ENCODE data around the gene MACROD2. TPM values are rescaled to one million over a fixed set of nuclear protein-coding genes. Genes with fewer than 3 reads are reported as not detected.

Gene MACROD2
- total RNA-seq, 1 experiment from 2014 or later = 1.3 TPM

DNA sequence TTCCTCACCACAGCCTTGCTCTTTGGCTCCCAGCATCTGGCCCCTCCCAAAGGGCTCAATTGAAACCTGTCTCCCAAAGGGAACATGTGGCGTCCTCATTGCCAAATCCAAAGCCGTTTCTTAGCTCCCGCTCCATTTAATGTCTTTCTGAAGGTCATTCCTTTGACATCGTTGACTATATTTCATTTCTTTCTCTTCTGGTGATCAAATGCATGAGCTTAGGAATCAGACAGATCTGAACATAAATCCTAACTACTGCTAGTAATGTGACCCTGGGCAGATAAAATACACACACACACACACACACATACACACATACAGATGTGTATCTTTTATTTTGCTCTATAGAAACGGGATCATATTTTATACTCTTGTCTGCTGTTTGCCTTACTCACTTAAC lies 1306.8 kb downstream of the MACROD2 start:
- in situ Hi-C loops (cut with HindIII; ENCODE audit: low pct_unique_long_range_greater_than_20kb, low sequenced_read_pairs) = no loop called here
- DNase-seq (ENCODE audit: low read depth, low spot score) = no peak

DNA sequence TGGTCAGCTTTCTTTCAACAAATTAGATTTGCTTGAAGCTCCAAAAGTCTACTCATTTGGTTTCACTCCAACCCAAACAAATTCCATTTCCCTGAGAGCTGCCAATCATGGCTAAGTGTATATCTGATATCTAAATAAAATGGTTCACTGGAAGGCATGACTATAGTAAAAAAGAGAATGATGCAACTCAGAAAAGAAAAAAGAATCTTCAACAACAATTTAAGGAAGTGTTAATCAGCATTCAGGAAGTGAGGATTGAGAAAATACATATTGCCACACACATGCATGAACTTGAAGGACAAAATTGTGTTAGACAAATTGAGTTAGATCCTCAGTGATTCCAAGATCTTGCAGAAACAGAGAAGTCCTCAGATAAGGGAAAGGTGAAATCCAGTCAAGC lies 1315.0 kb downstream of the MACROD2 start:
- in situ Hi-C loops (cut with HindIII; ENCODE audit: low pct_unique_long_range_greater_than_20kb, low sequenced_read_pairs) = no loop called here
- no peak for DNase-seq (ENCODE audit: low read depth, low spot score)

DNA sequence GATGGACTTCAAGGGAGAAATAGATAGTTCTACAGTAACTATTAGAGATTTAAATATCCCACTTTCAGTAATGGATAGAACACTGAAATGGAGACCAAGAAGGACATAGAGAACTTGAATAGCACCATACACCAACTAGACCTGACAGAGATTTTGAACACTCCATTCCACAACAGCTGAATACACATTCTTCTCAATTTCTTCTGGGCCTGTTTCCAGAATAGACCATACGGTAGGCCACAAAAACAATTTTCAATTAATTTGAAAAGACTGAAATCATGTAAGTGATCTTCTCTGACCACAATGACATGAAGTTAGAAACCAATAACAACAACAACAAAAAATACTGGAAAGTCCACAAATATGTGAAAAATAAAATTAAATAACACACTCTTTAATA lies 1321.2 kb downstream of the MACROD2 start:
- in situ Hi-C loops (cut with HindIII; ENCODE audit: low pct_unique_long_range_greater_than_20kb, low sequenced_read_pairs) = no loop called here
- no peak for DNase-seq (ENCODE audit: low read depth, low spot score)

DNA sequence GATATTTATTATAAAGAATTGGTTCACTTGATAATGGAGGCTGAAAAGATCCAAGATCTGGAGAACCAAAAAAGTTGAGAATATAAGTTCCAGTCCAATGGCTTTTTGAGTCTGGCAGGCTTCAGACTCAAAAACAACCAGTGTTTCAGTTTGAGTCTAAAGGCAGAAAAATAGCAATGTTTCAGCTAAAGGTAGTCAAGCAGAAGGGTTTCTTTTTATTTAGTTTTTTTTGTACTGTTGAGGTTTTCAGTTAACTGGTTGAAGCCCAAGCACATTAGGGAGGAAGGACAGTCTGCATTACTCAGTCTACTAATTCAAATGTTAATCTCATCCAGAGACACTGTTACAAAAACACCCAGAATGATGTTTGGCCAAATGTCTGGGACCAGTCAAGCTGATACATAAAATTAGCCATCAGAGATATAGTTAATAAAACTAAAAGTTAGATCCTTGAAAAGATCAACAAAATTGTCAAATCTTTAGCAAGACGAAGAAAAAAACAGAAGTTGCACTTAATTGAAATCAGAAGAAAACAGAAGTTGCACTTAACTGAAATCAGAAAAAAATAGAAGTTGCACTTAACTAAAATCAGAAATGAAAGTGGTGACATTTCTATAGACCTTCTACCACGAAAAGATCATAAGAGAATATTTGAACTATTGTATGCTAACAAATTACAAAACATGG lies 1322.4 kb downstream of the MACROD2 start:
- in situ Hi-C loops (cut with HindIII; ENCODE audit: low pct_unique_long_range_greater_than_20kb, low sequenced_read_pairs) = no loop called here
- no peak for DNase-seq (ENCODE audit: low read depth, low spot score)

DNA sequence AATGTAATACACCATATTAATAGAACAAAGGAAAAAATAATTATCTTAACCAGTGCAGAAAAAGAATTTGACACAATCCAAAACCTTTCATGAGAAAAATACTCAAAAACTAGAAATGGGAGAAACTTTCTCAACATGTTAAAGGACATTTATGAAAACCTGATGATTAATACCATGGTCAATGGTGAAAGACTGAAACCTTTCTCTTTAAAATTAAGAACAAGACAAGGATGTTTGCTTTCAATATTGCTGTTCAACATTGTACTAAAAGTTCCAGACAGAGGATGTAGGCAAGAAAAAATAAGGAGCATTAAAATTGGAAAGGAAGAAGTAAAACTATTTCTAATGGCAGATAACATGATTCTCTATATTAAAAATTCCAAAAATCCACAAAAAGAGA lies 1323.4 kb downstream of the MACROD2 start:
- in situ Hi-C loops (cut with HindIII; ENCODE audit: low pct_unique_long_range_greater_than_20kb, low sequenced_read_pairs) = no loop called here

DNA sequence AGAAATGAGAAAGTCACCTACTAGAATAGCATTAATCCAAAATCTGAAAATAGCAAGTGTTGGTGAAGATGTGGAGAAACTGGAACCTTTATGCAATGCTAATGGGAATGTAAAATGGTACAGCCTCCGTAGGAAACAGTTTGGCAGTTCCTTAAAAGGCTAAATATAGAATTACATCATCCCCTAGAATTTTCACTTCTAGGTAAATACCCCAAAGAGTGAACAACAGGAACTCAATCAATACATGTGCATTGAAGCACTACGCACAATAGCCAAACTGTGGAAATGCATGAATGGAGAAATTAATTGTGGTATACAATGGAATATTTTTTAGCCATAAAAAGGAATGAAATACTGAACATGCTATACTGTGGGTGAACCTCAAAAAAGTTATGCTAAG lies 1324.1 kb downstream of the MACROD2 start:
- in situ Hi-C loops (cut with HindIII; ENCODE audit: low pct_unique_long_range_greater_than_20kb, low sequenced_read_pairs) = no loop called here

More for the DNA sequence above, 1323.4 kb downstream of the MACROD2 start:
- no peak for DNase-seq (ENCODE audit: low read depth, low spot score)

DNA sequence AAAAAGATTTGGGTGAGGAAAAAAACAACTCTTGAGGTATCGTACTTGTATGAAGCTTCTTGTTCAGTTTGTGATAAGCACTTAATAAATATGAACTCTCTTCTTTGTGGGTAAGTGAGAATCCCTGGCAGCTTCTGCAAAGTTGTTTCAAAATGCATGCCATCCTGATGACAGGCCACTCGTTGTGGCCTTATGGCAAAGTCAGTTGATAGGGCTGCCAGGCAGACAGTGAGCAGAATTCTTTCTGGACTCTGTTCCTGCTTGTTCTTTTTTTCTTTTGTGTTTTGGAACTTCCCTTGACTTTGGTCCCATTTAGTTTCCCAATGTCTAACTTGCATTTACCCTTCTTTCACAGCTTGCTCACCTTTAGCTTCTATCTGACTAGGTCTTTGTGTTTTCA lies 1325.6 kb downstream of the MACROD2 start:
- in situ Hi-C loops (cut with HindIII; ENCODE audit: low pct_unique_long_range_greater_than_20kb, low sequenced_read_pairs) = no loop called here
- no peak for DNase-seq (ENCODE audit: low read depth, low spot score)

More for the DNA sequence above, 1324.1 kb downstream of the MACROD2 start:
- DNase-seq (ENCODE audit: low read depth, low spot score) = no peak

DNA sequence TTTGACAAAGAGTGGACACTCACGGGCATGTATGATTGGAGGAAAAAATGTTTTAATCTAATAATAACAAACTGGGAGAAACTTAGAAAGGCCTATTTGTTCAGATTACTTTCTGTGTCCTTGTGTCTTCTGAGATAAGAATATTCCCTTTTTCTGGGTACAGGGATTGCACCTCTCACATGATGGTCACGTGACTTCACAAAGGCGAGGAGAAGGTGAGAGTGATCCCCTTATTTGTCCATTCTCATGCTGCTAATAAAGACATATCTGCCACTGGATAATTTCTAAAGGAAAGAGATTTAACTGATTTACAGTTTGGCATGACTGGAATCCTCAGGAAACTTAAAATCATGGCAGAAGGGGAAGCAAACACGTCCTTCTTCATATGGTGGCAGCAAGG lies 1331.8 kb downstream of the MACROD2 start:
- DNase-seq (ENCODE audit: low read depth, low spot score) = no peak
- in situ Hi-C loops (cut with HindIII; ENCODE audit: low pct_unique_long_range_greater_than_20kb, low sequenced_read_pairs) = no loop called here

DNA sequence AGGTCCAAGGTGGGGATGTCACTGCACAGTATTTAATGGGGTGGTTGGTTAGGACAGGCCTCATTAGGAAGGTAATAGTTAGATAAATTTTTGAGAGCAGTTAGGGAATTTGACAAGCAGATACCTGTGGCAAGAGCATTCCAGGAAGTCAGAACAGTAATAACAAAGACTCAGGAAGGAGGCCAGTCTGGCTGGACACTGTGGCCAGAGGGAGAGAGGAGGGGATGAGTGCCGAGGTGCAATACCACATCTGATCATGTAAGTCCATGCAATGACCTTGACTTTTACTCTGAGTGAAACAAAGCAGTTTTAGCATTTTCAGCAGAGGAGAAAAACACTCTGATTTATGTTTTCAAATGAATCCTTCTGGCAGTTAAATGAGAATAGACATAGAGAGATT lies 1332.8 kb downstream of the MACROD2 start:
- DNase-seq (ENCODE audit: low read depth, low spot score) = no peak
- in situ Hi-C loops (cut with HindIII; ENCODE audit: low pct_unique_long_range_greater_than_20kb, low sequenced_read_pairs) = no loop called here

DNA sequence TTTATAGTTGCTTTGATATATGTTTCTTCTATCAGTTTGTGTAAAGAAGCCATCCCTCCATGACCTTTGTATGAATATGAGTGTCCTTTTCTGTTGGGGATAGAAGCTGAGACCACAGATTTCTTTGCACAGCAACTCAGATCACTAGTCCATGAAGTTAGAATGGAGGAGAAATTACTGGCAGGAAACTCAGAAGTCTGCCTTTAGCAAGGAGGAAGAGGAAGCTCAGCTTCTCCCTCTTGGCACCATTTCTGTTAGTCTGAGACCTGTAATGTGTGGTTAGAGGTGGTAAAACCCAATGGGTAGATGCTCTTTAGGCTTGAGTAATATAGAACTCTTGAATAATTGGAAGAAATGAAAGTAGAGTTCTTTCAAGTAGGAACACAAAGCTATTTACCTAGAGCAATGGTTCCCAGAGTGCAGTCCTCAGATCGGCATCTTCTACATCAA lies 1337.4 kb downstream of the MACROD2 start:
- in situ Hi-C loops (cut with HindIII; ENCODE audit: low pct_unique_long_range_greater_than_20kb, low sequenced_read_pairs) = no loop called here

DNA sequence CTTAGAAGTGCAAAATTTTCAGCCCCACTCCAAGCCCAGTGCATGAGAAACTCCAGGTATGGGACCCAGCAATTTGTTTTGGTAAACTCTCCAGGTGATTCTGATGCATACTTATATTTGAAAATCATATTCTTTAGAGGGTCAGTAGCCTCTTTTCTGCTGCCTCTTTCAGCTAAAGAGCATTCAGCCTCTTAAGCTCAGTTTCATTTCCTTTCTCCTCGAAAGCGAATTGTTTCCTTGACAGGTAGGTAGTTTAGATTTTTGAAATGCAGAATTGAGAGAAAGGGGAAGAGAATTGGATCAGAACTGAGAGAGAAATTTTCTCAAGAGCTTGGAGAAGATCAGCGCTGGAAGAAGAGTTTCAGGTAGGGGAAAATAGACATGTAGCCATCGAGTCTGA lies 1337.9 kb downstream of the MACROD2 start:
- in situ Hi-C loops (cut with HindIII; ENCODE audit: low pct_unique_long_range_greater_than_20kb, low sequenced_read_pairs) = no loop called here

More for the DNA sequence above, 1337.4 kb downstream of the MACROD2 start:
- peak; percentile 65 for DNase-seq (ENCODE audit: low read depth, low spot score)

DNA sequence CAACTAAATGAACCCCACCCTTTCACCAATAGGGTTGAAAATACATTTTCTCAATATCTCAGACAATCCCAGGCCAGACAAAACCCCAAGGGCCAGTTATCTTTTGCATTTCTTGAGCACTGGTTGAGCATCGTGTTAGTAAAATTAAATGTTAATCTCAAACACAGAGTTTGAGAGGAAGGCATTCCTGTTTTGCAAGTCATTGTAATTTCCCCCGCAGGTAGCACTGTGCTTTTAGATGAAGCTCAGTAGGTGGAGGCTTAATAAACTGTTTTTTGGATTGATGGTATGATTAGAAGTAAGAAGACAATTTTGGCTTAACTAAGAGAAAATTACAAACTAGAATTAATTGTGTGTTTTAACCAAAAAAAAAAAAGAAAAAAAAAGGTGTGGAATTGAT lies 1340.7 kb downstream of the MACROD2 start:
- DNase-seq (ENCODE audit: low read depth, low spot score) = no peak
- in situ Hi-C loops (cut with HindIII; ENCODE audit: low pct_unique_long_range_greater_than_20kb, low sequenced_read_pairs) = no loop called here

More for the DNA sequence above, 1337.9 kb downstream of the MACROD2 start:
- no peak for DNase-seq (ENCODE audit: low read depth, low spot score)

DNA sequence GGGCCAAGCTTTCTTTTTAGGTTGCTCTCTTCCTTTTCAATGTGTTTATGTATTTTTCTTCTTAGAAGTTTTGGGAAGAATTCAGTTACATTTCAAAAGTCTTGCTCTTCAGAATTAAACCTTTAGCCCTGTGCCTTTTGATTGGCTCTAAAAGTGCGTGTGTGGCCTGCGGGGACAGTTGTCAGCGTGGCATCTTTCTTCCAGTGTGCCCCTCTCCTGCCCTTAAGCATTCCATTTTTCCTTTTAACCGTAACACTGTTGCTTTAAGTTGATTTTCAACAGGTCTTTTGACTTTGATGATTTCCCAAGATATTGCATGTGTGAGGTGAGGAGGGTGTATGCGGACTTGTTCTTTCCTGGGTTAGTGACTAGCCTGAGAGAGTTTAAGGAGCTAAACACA lies 1341.2 kb downstream of the MACROD2 start:
- in situ Hi-C loops (cut with HindIII; ENCODE audit: low pct_unique_long_range_greater_than_20kb, low sequenced_read_pairs) = no loop called here

DNA sequence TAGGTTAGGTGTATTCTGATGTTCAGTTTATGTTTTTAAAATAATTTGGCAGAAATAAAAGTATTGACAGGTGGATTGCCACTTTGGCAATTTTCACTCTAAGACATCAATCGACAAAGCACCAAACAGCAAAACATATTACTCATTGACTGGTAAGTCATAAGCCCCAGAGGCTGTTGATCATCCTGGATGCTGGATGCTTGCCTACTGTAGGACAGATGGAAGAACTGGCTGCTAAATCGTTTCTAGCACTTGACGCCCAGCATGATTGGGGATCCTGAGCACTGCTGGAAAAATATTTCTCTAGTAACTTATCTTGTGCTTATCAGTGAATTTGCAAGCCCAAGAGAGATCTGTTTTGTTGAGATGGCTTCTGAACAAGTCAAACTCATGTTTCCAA lies 1343.9 kb downstream of the MACROD2 start:
- in situ Hi-C loops (cut with HindIII; ENCODE audit: low pct_unique_long_range_greater_than_20kb, low sequenced_read_pairs) = no loop called here
- DNase-seq (ENCODE audit: low read depth, low spot score) = no peak

More for the DNA sequence above, 1341.2 kb downstream of the MACROD2 start:
- no peak for DNase-seq (ENCODE audit: low read depth, low spot score)

DNA sequence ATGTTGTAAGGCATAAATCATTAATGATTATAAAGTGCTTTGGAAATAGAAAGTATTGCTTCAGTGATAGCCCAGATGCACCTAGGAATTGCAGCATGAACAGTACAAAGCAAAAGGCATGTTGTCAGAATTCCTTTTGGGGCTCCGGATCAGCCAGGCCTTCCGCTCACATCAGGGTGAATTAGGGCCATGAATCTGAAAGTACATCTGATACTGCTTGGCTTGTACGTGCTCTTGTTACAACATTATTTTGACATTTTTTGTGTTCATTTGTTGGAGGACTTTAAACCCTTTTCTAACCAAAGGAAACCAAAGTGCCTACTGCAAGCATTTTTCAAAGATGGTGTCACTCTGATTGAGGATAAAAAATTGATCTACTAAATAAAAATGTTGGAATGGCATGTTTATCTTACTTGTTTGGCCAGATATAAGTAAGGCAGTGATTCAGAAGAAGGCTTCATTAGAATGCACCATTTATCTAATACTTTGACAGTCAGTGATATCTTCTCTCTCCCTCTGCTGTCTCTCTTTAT lies 1347.7 kb downstream of the MACROD2 start:
- no peak for DNase-seq (ENCODE audit: low read depth, low spot score)
- in situ Hi-C loops (cut with HindIII; ENCODE audit: low pct_unique_long_range_greater_than_20kb, low sequenced_read_pairs) = no loop called here

DNA sequence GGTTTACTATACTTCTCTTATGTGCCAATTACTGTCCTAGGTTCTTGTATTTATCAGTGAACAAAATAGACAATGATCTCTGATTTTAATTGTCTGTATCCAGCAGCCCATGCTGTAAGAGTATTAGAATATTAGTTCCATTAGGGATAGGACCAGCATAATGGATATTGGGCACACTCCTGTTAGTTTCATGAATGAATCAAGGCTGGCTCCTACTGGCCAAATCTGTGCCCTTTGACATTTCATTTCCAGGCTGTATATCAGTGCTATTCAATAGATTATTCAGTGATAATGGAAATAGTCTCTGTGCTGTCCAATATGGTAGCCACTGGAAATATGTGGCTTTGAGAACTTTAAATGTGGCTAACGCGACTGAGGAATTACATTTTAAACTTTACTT lies 1350.0 kb downstream of the MACROD2 start:
- DNase-seq (ENCODE audit: low read depth, low spot score) = peak; percentile 22
- in situ Hi-C loops (cut with HindIII; ENCODE audit: low pct_unique_long_range_greater_than_20kb, low sequenced_read_pairs) = no loop called here

DNA sequence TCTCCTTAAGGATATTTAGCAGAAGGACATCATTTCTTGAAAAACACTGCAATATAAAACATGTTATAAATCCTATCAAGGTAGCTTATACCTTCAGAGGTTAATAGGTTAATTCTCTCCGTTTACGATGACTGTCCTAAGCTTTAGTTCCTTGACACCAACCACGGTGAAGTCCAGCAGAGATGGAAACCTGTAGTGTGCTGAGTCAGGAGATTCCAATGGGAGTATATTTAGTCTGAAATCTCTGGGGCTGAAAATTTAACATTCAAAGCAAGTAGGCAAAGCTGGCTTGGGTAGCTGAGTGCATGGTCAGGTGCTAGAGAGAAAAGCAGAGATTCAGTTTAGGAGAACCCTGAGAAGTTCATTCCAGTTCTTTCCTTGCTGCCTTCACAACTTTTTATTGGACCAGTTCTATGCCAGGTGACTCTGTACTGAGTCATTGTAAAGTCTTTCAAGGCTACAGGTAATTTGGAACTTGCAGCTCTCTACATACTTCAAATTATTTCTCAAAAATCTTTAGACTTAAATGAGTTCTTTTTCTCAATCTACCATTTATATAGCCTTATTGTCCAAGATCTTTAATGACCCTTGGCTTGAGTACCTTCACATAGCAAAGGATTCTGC lies 1351.5 kb downstream of the MACROD2 start:
- no peak for DNase-seq (ENCODE audit: low read depth, low spot score)
- in situ Hi-C loops (cut with HindIII; ENCODE audit: low pct_unique_long_range_greater_than_20kb, low sequenced_read_pairs) = no loop called here

DNA sequence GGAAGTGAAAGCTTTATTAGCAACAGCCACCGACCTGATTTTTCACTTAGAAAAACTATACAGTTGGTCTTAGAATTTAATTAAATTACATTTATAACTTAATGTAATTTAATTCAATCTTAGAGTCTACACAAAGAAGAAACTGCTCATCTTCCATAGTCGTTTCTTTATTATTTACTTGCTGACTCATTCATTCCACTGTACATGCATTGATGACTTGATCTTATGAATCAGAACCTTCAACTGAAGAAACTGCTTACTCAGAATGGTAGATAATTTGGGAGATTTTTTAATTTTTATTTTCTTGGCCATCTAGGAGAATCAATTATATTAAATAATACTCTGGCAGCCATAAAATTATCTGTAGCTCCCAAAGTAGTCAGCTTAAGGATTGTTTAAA lies 1363.7 kb downstream of the MACROD2 start:
- in situ Hi-C loops (cut with HindIII; ENCODE audit: low pct_unique_long_range_greater_than_20kb, low sequenced_read_pairs) = no loop called here
- DNase-seq (ENCODE audit: low read depth, low spot score) = no peak

DNA sequence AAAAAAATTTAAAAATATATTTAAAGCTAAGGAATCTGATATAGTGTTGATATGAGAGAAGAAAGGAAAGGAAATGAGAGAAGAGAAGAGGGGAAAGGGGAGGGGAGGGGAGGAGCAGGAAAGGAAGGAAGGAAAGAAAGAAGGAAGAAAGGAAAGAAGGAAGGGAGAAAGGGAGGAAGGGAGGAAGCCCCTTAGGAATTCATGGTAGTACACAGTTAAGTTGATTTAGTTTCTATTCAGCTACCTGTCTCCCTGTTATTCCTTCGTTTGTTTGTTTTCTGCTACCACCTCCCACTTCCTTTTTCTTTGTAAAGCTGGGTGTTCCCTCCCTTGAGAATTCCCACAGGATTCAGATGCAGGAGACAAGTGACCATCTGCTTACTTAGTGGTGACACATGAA lies 1367.5 kb downstream of the MACROD2 start:
- DNase-seq (ENCODE audit: low read depth, low spot score) = no peak
- in situ Hi-C loops (cut with HindIII; ENCODE audit: low pct_unique_long_range_greater_than_20kb, low sequenced_read_pairs) = no loop called here
